ENCODE measurements around the gene CLCA4.

The CLCA4 gene

DNA sequence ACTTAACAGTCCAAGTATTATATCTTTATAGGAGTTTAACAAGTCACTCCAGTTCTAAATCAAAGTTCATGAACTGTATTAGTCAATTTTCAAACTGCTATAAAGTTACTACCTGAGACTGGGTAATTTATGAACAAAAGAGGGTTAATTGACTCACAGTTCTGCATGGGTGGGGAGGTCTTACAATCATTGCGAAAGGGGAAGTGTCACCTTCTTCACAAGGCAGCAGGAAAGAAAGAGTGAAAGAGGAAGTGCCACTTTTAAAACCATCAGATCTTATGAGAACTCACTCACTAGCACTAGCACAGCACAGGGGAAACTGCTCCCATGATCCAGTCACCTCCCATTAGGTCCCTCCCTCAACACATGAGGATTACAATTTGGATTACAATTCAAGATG lies 70.0 kb downstream of the CLCA4 start:
- Mint-ChIP-seq H3K27ac (no peak overlapping the region), H3K4me3 (no peak overlapping the region), H3K4me1 (peaks cover 3% of the 10 kb centered on the region), H3K27me3 (peaks cover 4% of the 10 kb centered on the region), H3K9me3 (peaks cover 10% of the 10 kb centered on the region), H3K36me3 (no peaks in the 10 kb centered on the region)
- CTCF ChIA-PET, result no interaction called here
- DNase-seq, result no peak

DNA sequence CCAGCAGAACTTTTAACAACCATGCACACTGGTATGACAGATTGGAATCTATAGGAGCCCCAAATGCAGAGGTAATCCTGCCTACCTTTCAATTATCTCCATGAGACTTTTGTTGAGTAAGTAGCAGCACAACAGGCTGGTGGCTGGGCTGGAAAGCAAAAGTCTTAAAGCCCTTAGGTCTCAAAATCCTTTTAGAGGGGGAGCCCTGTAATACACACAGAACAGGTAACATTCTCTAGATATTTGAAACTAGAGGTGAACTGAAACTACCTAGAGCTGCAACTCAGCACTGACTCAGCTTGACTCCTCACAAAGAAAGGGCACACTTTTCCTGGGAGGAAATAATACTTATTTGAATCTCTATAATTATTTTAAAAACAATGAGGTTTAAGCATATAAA lies 71.5 kb downstream of the CLCA4 start:
- Mint-ChIP-seq H3K36me3 (no peaks in the 10 kb centered on the region), H3K9me3 (peaks cover 2% of the 10 kb centered on the region), H3K27me3 (peaks cover 5% of the 10 kb centered on the region), H3K27ac (no peak overlapping the region), H3K4me1 (peaks cover 3% of the 10 kb centered on the region), H3K4me3 (no peak overlapping the region)
- CTCF ChIA-PET, result no interaction called here
- no peak for DNase-seq

DNA sequence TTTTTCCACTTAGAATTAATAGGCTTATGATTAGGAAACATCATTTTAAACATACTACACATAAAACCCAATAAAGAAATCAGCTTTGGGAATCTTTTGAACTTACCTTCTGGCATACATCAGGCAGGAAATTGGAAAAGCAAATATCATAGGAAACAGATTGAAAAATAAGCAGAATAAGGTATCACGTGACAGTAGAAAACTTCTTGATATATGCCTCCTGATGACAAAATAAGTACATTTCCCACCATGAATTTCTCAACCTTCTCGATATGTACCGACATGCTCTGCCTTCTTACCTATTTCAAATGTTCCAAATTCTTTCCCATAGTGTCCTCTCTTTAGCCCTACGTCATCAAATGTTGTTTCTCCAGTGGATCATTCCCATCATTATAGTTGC lies 72.4 kb downstream of the CLCA4 start:
- Mint-ChIP-seq H3K9me3 (no peaks in the 10 kb centered on the region), H3K36me3 (no peaks in the 10 kb centered on the region), H3K27ac (no peak overlapping the region), H3K4me1 (peaks cover 3% of the 10 kb centered on the region), H3K4me3 (no peak overlapping the region), H3K27me3 (peaks cover 8% of the 10 kb centered on the region)
- CTCF ChIA-PET, result no interaction called here
- no peak for DNase-seq

DNA sequence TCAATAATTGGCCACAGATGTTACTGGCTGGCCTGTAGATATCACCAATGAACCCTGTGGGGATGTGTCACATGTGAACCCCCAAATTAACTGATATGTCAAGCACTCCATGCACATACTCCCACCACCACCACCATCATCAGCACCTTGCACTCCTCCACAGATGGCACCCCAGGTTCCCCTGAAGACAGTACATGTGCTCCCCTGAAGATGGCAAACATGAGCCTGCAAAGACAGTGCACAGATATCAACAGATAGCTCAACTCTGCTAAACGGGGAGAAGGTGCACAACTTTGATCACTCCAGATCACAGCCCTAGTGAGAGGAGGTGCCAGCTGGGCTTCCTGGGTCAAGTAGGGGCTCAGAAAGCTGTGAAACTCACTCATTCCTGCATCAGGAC lies 74.4 kb downstream of the CLCA4 start:
- Mint-ChIP-seq H3K9me3 (no peaks in the 10 kb centered on the region), H3K36me3 (no peaks in the 10 kb centered on the region), H3K27ac (no peak overlapping the region), H3K4me3 (no peak overlapping the region), H3K27me3 (peaks cover 8% of the 10 kb centered on the region), H3K4me1 (peaks cover 3% of the 10 kb centered on the region)
- CTCF ChIA-PET, result no interaction called here
- no peak for DNase-seq
